H9 (cell line): Measurements from ENCODE around the gene CDK2. TPM values are rescaled to one million over a fixed set of nuclear protein-coding genes. Genes with fewer than 3 reads are reported as not detected.

Source experiments
- DNase-seq: peaks from one replicate; pipeline ENCODE4 v3.0.0-alpha.2; 2017
- H2AFZ ChIP-seq: one replicate; pipeline ENCODE4 v1.6.1; 2013; ENCODE audit warnings: mild to moderate bottlenecking, low read length, control low read depth, moderate library complexity
- H2AK5ac ChIP-seq: 2 replicates; pipeline ENCODE4 v1.6.1; 2013; ENCODE audit warnings: low read length, control low read depth, mixed read lengths; ENCODE audit not compliant: insufficient read length
- H2BK120ac ChIP-seq: one replicate; pipeline ENCODE4 v1.6.1; 2013; ENCODE audit warnings: low read depth, mild to moderate bottlenecking, low read length, control low read depth, inconsistent platforms; ENCODE audit not compliant: poor library complexity, severe bottlenecking
- H2BK12ac ChIP-seq: 2 replicates; pipeline ENCODE4 v1.6.1; 2013; ENCODE audit warnings: low read length, control low read depth, mixed read lengths, low read depth; ENCODE audit not compliant: insufficient read length
- H2BK15ac ChIP-seq: 2 replicates; pipeline ENCODE4 v1.6.1; 2013; ENCODE audit warnings: low read depth, low read length, control low read depth
- H2BK20ac ChIP-seq: one replicate; pipeline ENCODE4 v1.6.1; 2013; ENCODE audit warnings: low read depth, mild to moderate bottlenecking, low read length, control low read depth, inconsistent platforms; ENCODE audit not compliant: poor library complexity, severe bottlenecking
- H2BK5ac ChIP-seq: 2 replicates; pipeline ENCODE4 v1.6.1; 2013; ENCODE audit warnings: low read length, control low read depth, mixed read lengths; ENCODE audit not compliant: insufficient read length
- H3K14ac ChIP-seq: 2 replicates; pipeline ENCODE4 v1.6.1; 2013; ENCODE audit warnings: low read length, control low read depth; ENCODE audit not compliant: insufficient read depth
- H3K18ac ChIP-seq: 2 replicates; pipeline ENCODE4 v1.6.1; 2013; ENCODE audit warnings: low read depth, mild to moderate bottlenecking, mixed read lengths, low read length, control low read depth; ENCODE audit not compliant: insufficient read length
- H3K23ac ChIP-seq: 2 replicates; pipeline ENCODE4 v1.6.1; 2013; ENCODE audit warnings: low read length, control low read depth, mixed read lengths, low read depth; ENCODE audit not compliant: insufficient read length
- H3K23me2 ChIP-seq: 2 replicates; pipeline ENCODE4 v1.6.1; 2013; ENCODE audit warnings: low read depth, mild to moderate bottlenecking, mixed read lengths, low read length, control low read depth; ENCODE audit not compliant: insufficient read length, poor library complexity, severe bottlenecking
- H3K27ac ChIP-seq: 2 replicates; pipeline ENCODE4 v1.5.1; 2013; ENCODE audit warnings: low read length, control low read depth, mixed read lengths, low read depth; ENCODE audit not compliant: insufficient read length
- H3K27me3 ChIP-seq: 2 replicates; pipeline ENCODE4 v1.6.1; 2013; ENCODE audit warnings: low read length, control low read depth, inconsistent platforms; ENCODE audit not compliant: insufficient read depth
- H3K4ac ChIP-seq: 2 replicates; pipeline ENCODE4 v1.6.1; 2013; ENCODE audit warnings: low read depth, mild to moderate bottlenecking, control low read depth, inconsistent platforms, low read length, moderate library complexity
- H3K4me1 ChIP-seq: 2 replicates; pipeline ENCODE4 v1.6.1; 2013; ENCODE audit warnings: low read length, control low read depth, inconsistent platforms; ENCODE audit not compliant: insufficient read depth
- H3K4me2 ChIP-seq: 2 replicates; pipeline ENCODE4 v1.6.1; 2013; ENCODE audit warnings: low read length, control low read depth, mixed read lengths; ENCODE audit not compliant: insufficient read length, insufficient read depth
- H3K56ac ChIP-seq: 2 replicates; pipeline ENCODE4 v1.6.1; 2013; ENCODE audit warnings: low read depth, mild to moderate bottlenecking, mixed read lengths, low read length, control low read depth; ENCODE audit not compliant: insufficient read length
- H3K79me1 ChIP-seq: 2 replicates; pipeline ENCODE4 v1.6.1; 2013; ENCODE audit warnings: low read depth, mild to moderate bottlenecking, moderate library complexity, low read length, control low read depth, inconsistent platforms; ENCODE audit not compliant: insufficient read depth, poor library complexity, severe bottlenecking
- H3K79me2 ChIP-seq: 2 replicates; pipeline ENCODE4 v1.6.1; 2013; ENCODE audit warnings: low read length, control low read depth, inconsistent platforms; ENCODE audit not compliant: insufficient read depth
- H3K9ac ChIP-seq: 2 replicates; pipeline ENCODE4 v1.6.1; 2013; ENCODE audit warnings: low read length, control low read depth, mixed read lengths; ENCODE audit not compliant: insufficient read length; ENCODE audit errors: extremely low read depth
- H3K9me3 ChIP-seq: one replicate; pipeline ENCODE4 v1.6.1; 2013; ENCODE audit warnings: low read depth, low read length, inconsistent platforms; ENCODE audit not compliant: control insufficient read depth
- H3T11ph ChIP-seq: one replicate; pipeline ENCODE4 v1.6.1; 2013; ENCODE audit warnings: mild to moderate bottlenecking, low read length, control low read depth, inconsistent platforms
- H4K20me1 ChIP-seq: one replicate; pipeline ENCODE4 v1.6.1; 2013; ENCODE audit not compliant: control insufficient read depth, insufficient read length, insufficient read depth
- H4K5ac ChIP-seq: 2 replicates; pipeline ENCODE4 v1.6.1; 2013; ENCODE audit warnings: low read depth, mild to moderate bottlenecking, mixed read lengths, low read length, control low read depth; ENCODE audit not compliant: insufficient read length
- H4K8ac ChIP-seq: replicated peaks from 2 replicates; pipeline ENCODE4 v1.6.1; 2013; ENCODE audit warnings: low read length, control low read depth, mixed read lengths, low read depth; ENCODE audit not compliant: insufficient read length
- H4K91ac ChIP-seq: 2 replicates; pipeline ENCODE4 v1.6.1; 2013; ENCODE audit warnings: low read depth, mild to moderate bottlenecking, moderate library complexity, mixed read lengths, low read length, control low read depth; ENCODE audit not compliant: insufficient read length
- H3K27ac Mint-ChIP-seq, 3 experiments: 2 replicates in 2 of 3; 3 replicates in 1 of 3; pipeline ENCODE4 v1.8.0; 2020 to 2021; ENCODE audit warnings: mixed read lengths in 3 of 3, mild to moderate bottlenecking in 1 of 3, moderate library complexity in 1 of 3
- H3K27me3 Mint-ChIP-seq: 2 replicates; pipeline ENCODE4 v1.8.0; 2021; ENCODE audit warnings: low read depth, mild to moderate bottlenecking, moderate library complexity, mixed read lengths
- H3K36me3 Mint-ChIP-seq, 3 experiments: 2 replicates in 2 of 3; 3 replicates in 1 of 3; pipeline ENCODE4 v1.8.0; 2020 to 2021; ENCODE audit warnings: low read depth in 3 of 3, mixed read lengths in 3 of 3; ENCODE audit not compliant: insufficient read depth in 1 of 3
- H3K4me1 Mint-ChIP-seq, 2 experiments: 2 replicates each; pipeline ENCODE4 v1.8.0; 2020; ENCODE audit warnings: mixed read lengths in 2 of 2
- H3K4me3 Mint-ChIP-seq, 2 experiments: 2 replicates in 1 of 2; 3 replicates in 1 of 2; pipeline ENCODE4 v1.8.0; 2020 to 2021; ENCODE audit warnings: mild to moderate bottlenecking in 2 of 2, mixed read lengths in 2 of 2, moderate library complexity in 1 of 2
- H3K9me3 Mint-ChIP-seq, 2 experiments: 2 replicates in 1 of 2; 3 replicates in 1 of 2; pipeline ENCODE4 v1.8.0; 2020; ENCODE audit warnings: mild to moderate bottlenecking in 2 of 2, mixed read lengths in 2 of 2, moderate library complexity in 1 of 2
- WGBS: extraction: QIAGEN DNeasy Blood & Tissue Kit; methylation state at CpG from one replicate; pipeline ENCODE4 v1.1.7; 2013; ENCODE audit warnings: missing lambda C conversion rate, low lambda C conversion rate, mixed read lengths; ENCODE audit not compliant: insufficient read length; ENCODE audit errors: extremely low coverage; 5-methylcytosine and 5-hydroxymethylcytosine counted together
- total RNA-seq: library from RNA; stranded (reverse); gene quantifications from 2 replicates; pipeline ENCODE4 v1.2.1, GENCODE V29; 2021
- TF ChIP-seq, protein P1 (sequence below): fragments of 200-600 bp; sonication (generic); conservative IDR thresholded peaks from 3 replicates; pipeline ENCODE4 v1.8.0; 2021; ENCODE audit warnings: antibody characterized with exemption, mild to moderate bottlenecking

The CDK2 gene
- total RNA-seq, 1 experiment from 2014 or later: 60.8 TPM

DNA sequence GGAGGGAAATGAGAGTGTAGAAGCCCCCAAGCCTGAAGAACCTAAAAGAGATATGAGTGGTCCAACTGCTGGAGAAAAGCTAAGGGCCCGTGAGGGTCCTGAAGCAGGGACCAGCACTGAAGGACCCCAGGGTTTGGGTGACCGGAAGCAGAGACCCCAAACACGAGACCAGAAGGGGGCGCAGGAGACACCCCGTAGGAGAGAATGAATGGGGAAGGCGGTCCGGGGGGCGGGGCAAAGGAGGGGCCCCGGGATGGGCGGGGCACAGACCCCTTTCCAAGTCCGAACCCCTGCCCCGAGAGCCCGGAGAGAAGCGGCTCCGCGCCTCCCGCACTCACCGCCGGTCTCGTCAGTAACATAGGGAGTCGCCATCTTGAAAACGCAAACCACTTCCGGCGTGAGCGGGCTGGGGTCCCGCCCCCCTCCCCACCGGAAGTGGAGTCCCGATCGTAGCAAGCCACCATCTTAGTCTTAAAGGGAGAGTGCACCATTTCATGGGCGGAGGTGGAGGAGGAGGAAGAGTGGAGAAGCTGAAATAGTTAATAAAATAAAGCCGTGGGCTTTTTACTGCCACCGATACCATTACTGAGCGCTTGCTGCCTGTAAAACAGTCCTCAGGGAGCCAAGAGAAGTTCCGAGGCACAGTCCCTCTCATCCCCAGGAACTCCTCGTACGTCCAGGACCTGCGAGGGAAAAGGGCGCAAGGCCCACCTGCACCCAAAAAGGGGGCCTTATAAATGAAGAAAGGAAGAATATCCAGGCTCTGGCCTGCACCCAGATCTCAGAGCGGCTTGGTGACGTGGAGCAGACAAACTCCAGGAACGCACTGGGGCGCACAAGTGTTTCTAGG, 39.7 kb upstream of the CDK2 start:
- Histone ChIP-seq H3K79me2 (peaks cover 29% of the 10 kb centered on the region; the same call in 1 of the 2 replicates), H3K23ac (no peak overlapping the region), H4K5ac (no peak overlapping the region), H3K9me3 (no peaks in the 10 kb centered on the region), H3K79me1 (peaks cover 6% of the 10 kb centered on the region), H2BK5ac (peak overlapping the region; percentile 78), H2BK20ac (no peak overlapping the region), H2AK5ac (no peak overlapping the region), H3K4me2 (peak overlapping the region; percentile 90), H4K20me1 (no peaks in the 10 kb centered on the region), H3K14ac (peak overlapping the region; percentile 95), H3K27me3 (no peaks in the 10 kb centered on the region), H2AFZ (no peak overlapping the region), H3K4me1 (peaks cover 6% of the 10 kb centered on the region; the same call in 1 of the 2 replicates), H2BK12ac (peak overlapping the region; percentile 47), H4K91ac (no peak overlapping the region), H3K18ac (peak overlapping the region; percentile 68), H3T11ph (no peak overlapping the region), H3K56ac (no peak overlapping the region), H3K4ac (no peak overlapping the region; the same call in 1 of the 2 replicates), H3K27ac (peak overlapping the region; percentile 80), H3K23me2 (peaks cover 14% of the 10 kb centered on the region), H2BK15ac (no peak overlapping the region), H3K9ac (peak overlapping the region; percentile 98), H4K8ac (no peak overlapping the region), H2BK120ac (no peak overlapping the region)
- Mint-ChIP-seq H3K36me3 (peaks cover 10 to 31% (median 26%) of the 10 kb centered on the region in 3 experiments; a peak in 6 of 7 replicates), H3K4me3 (peak overlapping the region; percentile 96 to 99), H3K27me3 (peaks cover 8% of the 10 kb centered on the region), H3K9me3 (no peaks in the 10 kb centered on the region; a peak in 1 of 5 replicates), H3K4me1 (peaks cover 39 to 42% of the 10 kb centered on the region in 2 experiments), H3K27ac (peak overlapping the region; percentile 99)
- no CpG with 5 or more reads among the region's 42 CpGs for WGBS
- TF ChIP-seq, protein P1, sequence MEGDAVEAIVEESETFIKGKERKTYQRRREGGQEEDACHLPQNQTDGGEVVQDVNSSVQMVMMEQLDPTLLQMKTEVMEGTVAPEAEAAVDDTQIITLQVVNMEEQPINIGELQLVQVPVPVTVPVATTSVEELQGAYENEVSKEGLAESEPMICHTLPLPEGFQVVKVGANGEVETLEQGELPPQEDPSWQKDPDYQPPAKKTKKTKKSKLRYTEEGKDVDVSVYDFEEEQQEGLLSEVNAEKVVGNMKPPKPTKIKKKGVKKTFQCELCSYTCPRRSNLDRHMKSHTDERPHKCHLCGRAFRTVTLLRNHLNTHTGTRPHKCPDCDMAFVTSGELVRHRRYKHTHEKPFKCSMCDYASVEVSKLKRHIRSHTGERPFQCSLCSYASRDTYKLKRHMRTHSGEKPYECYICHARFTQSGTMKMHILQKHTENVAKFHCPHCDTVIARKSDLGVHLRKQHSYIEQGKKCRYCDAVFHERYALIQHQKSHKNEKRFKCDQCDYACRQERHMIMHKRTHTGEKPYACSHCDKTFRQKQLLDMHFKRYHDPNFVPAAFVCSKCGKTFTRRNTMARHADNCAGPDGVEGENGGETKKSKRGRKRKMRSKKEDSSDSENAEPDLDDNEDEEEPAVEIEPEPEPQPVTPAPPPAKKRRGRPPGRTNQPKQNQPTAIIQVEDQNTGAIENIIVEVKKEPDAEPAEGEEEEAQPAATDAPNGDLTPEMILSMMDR: peak; percentile 87
- DNase-seq: peak; percentile 96
